NCI-H1048 (cell line): ENCODE measurements around the gene HOXB9.

Source experiments
- DNase-seq: peaks from one replicate; lab custom pipeline; 2025; lab: John Stamatoyannopoulos, UW

The HOXB9 gene

DNA sequence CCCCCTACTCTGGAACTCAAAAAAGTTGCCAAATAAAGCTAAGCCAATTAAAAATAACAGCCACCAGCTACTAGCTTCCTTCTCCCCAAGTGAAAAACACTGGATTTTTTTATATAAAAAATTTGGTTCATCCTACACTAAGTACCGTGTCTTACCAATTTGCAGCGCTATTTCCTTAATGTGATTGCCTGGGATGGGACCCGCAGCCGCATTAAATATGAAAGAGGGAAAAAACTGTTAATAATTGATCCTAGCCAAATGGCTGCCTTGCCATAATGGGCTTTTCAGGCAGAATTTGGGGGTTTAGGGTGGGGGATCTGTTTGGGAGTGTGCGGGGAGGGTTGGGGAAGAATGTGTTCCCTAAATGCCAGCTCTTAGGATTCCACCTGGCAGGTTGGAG is 2.0 kb downstream of the HOXB9 start:
- no peak for DNase-seq

GRCh38 chr17:48623583-48623982 is 2.6 kb downstream of the HOXB9 start:
- DNase-seq = no peak

DNA sequence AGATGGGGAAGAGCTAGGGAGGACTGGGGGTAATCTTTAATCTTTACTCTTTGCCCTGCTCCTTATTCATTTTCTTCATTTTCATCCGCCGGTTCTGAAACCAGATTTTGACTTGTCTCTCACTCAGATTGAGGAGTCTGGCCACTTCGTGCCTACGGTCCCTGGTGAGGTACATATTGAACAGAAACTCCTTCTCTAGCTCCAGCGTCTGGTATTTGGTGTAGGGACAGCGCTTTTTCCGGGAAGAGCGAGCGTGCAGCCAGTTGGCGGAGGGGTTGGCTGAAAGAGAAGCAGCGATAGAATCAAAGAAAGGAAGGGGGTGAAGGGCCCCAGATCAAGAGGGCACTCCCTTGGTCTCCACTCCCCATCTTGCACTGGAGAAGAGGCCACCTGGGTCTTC is 3.3 kb downstream of the HOXB9 start:
- no peak for DNase-seq

- no peak for DNase-seq
Measured at GRCh38 chr17:48621410-48622392, 4.5 kb downstream of the HOXB9 start.

DNA sequence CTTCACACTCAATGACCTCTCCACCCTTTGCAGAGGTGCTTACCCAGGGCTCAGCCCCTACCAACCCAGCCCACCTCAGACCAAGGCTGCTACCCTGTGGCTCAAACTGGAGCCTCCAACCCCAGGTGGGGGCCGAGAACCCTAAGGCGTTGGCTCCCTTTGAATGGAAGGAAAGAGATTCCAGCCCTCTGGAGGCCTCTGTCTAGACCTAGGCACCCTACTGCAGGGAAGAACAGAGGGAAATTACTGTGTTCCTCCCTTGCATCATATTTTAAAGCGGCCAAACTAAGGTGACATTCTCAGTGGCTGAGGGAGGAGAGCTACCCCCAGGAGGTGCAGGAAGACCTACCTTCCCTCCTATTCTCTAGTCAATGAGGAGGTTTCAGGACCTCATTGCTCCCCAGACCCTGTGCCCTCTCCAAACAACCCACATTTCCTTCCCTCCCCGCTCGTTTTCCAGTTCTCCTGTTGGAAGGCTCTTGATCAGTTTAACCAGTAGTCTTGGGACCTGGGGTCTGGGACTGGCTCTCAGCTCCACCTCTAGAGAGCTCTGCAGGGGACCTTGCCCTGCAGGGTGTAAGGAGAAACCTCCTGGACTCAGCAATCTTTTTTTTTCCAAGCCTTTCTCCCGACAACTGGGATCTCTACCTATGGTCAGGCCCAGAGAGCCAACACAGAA is 5.6 kb downstream of the HOXB9 start:
- no peak for DNase-seq

- DNase-seq = no peak
Measured at GRCh38 chr17:48619826-48620449, 6.2 kb downstream of the HOXB9 start.

DNA sequence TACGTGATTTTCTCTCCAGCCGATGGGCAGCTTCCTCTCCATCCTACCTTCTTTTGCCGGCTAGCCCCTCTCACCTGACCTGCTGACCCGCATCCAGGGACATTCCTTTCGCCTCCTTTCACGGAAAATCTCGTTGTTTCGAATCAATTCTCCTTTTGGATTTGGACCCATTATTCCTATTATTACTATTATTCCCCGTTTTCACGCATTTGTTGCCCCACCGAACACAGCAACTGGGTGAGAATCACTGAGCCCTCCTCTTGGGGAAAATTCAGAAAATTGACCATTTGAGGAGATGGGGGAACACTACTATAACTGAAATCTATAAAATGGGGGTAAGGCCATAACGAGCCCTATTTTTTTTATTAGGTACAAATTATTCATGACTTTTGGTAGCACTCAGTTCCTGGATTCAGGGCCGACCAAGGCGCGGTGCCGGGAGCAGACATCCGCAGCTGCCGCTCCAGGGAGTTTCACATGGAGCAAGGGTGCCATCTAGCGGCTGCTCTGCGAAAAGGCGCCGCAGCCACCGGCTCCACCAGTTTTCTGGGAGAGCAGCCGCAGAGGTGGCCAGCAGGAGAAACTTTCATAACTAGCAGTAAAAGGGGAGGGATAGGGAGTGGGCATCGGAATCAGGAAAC is 7.8 kb downstream of the HOXB9 start:
- no peak for DNase-seq

- DNase-seq = no peak
Measured at GRCh38 chr17:48617471-48618255, 8.5 kb downstream of the HOXB9 start.

GRCh38 chr17:48616717-48617470 is 9.3 kb downstream of the HOXB9 start:
- no peak for DNase-seq

DNA sequence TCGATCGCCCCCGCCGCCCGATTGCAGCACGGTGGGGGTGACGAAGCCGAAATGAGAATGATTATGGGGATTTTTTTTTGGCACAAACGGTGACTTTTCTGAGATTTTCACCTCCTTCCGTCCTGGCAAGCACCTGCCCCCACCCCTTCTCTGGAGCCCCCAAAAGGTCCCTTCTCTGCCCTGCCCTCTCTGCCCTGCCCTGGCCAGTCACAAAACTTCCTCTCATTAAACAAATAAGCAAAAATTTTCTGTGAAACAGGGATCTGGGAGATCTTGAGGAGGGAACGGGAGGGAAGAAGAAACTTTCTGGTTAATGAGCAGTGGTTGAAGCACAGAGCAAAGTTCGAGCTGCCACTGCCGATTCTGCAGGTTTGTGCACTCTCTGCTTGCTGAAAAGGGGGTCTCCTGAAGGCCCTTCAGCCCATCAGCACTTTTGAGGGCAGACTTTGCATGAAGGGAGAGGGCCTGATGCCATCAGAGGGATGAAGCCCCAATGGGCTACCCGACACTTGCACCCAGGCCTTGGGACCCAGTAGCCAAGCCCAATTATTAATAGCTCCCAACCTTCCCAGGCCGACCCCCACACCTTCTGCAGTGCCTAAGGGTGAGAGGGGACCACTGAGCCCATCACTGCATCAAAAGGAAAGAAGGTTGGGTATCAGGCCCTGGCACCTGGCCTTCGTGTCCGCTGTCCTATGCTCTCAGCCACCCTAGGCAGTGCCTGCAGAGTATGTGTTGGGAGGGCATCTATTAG is 10.0 kb downstream of the HOXB9 start:
- DNase-seq = no peak

DNA sequence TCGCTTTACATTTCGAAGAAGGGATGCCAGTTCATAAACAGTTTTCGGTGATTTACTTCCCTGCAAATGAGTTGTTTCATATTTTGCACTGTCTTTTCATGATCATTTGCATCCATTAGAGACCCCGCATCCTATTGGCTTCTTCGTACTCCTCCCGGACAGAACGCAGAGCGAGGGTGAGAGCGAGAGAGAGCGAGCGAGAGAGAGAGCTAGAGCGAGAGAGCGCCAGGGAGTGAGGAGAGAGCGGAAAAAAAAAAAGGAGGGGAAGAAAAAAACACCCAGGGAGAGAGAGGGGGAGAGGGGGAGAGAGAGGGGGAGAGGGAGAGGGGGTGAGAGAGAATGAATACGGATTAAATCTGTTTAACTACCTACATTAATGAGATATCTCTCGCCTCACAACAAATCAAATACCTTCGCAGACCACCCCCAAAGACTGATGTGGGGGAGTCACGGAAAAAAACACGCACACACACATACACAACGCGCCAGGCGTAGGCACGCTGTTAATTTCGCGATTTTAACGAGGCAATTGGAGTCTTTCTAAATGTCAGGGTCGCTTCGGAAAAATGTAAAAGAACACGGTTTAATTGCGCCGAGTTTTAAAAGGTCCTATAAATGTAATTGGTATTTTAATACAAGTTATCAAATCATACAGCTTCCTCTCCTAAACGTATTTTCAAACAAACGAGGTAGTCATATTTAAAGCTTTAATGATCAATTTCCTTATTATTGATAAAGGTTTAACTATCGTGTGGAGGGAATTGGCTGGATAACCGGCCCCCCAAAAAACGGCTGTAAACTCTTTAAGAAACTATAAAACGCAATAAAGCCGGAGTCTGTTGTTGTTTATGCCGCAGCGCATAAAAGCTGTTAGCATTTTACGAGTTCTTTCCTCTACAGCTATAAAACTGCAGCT is 10.9 kb downstream of the HOXB9 start, which contains the start of gene HOXB8:
Gene HOXB8 (minus strand): TSS at position 246 of the 916 bp plus-strand sequence. CDS start 588 bp downstream, outside the sequence.
- DNase-seq = no peak

- no peak for DNase-seq
Measured at GRCh38 chr17:48613862-48614694, 12.1 kb downstream of the HOXB9 start.

DNA sequence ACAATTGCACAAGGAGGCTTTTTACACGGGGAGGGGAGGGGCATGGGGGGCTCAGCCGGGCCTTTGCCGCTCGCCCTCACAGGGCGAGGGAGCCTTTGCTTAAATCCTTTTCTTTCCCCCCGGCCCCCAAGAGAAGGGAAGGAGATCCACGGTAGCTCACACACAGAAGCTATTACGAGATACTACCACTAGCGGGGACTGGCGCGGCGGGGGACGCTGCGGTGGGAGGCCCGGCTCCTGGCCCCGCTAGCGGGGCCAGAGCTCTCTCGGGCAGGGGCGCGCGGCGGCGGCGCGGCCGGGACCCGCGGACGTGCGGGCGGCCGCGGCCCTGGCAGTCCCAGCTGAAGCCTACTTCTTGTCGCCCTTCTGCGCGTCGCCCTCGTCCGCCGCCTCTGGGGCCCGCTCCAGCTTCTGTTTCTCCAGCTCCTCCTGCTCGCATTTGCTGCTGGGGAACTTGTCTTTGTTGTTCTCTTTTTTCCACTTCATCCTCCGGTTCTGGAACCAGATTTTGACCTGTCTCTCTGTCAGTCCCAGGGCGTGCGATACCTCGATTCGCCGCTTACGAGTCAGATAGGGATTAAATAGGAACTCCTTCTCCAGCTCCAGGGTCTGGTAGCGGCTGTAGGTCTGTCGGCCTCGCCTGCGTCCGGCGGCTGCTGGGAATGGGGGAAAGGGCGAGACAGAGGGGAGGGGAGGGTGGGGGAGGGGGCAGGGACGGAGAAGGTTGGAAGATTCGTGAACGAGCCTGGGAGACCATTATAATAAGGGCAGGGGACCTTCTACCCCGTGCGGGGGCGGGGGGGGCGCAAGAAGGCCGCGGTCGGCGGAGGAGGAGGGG is 13.1 kb downstream of the HOXB9 start:
- DNase-seq = no peak

GRCh38 chr17:48612456-48612853 is 13.7 kb downstream of the HOXB9 start:
- DNase-seq = no peak

- DNase-seq = no peak
Measured at GRCh38 chr17:48611681-48612455, 14.3 kb downstream of the HOXB9 start.

- DNase-seq = no peak
Measured at GRCh38 chr17:48611213-48611612, 14.9 kb downstream of the HOXB9 start.
